ENCODE results near the gene SPATA17. TPM values are rescaled to one million over a fixed set of nuclear protein-coding genes. Genes with fewer than 3 reads are reported as not detected.

SPATA17 gene
- total and polyA plus RNA-seq, 2 of the 8 experiments (the other 6 are each of a cell fraction or from before 2014, with no cell fraction given), result 0.17 to 0.48 TPM

DNA sequence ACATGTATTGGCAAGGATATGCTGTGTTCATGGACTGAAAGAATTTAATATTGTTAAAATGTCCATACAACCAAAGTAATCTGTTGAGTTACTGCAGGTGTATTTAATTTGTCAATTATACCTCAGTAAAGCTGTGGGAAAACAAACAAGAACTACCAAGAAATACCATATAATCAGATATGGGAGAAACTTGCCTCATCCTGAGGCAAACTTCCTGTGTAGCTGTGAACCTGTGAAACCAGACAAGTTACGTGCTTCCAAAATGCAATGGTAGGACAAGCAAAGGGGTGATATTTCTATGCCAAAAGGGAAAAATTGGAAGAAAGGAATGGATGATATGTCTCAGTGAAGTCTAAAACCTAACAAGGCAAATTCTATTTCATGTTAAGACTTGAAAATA lies 174.6 kb downstream of the SPATA17 start (continued):
- TF ChIP-seq, protein P1, sequence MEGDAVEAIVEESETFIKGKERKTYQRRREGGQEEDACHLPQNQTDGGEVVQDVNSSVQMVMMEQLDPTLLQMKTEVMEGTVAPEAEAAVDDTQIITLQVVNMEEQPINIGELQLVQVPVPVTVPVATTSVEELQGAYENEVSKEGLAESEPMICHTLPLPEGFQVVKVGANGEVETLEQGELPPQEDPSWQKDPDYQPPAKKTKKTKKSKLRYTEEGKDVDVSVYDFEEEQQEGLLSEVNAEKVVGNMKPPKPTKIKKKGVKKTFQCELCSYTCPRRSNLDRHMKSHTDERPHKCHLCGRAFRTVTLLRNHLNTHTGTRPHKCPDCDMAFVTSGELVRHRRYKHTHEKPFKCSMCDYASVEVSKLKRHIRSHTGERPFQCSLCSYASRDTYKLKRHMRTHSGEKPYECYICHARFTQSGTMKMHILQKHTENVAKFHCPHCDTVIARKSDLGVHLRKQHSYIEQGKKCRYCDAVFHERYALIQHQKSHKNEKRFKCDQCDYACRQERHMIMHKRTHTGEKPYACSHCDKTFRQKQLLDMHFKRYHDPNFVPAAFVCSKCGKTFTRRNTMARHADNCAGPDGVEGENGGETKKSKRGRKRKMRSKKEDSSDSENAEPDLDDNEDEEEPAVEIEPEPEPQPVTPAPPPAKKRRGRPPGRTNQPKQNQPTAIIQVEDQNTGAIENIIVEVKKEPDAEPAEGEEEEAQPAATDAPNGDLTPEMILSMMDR (IDR thresholded peaks at IDR 0.05; ENCODE audit: control extremely low read depth in 1 of 3, insufficient read depth in 1 of 3, low read depth in 1 of 3, low read length in 3 of 3), result no peak
- TF ChIP-seq FOSL1 (IDR thresholded peaks at IDR 0.05; ENCODE audit: insufficient read depth, low read depth, low read length) (no peak), JUN (IDR thresholded peaks at IDR 0.05; ENCODE audit: low read depth, low read length) (no peak)

Measured in H1 (cell line).